Measurements from ENCODE around the gene GKN1. TPM values are rescaled to one million over a fixed set of nuclear protein-coding genes. Genes with fewer than 3 reads are reported as not detected.

Gene GKN1
- not detected for polyA plus RNA-seq

- peaks cover 0 to 3% (median 0%) of the 10 kb centered on the region in 3 donors for H3K36me3 Mint-ChIP-seq
- no peak within 1 kb of the TSS for H3K27ac Mint-ChIP-seq
- H3K27me3 Mint-ChIP-seq (ENCODE audit: low read depth in 3 of 3) = peaks cover 3 to 9% (median 9%) of the 10 kb centered on the region in 3 donors
- no peak within 1 kb of the TSS for H3K4me3 Mint-ChIP-seq
- peaks cover 0 to 3% (median 0%) of the 10 kb centered on the region in 6 donors for H3K9me3 Mint-ChIP-seq
- DNase-seq = no peak
- no peaks in the 10 kb centered on the region for H3K4me1 Mint-ChIP-seq
Measured at GRCh38 chr2:68974251-68974650, at the start of gene GKN1. GKN1 (plus strand) TSS chr2:68974636; CDS start chr2:68974678, 42 bp downstream.

- peaks cover 0 to 9% (median 6%) of the 10 kb centered on the region in 3 donors for H3K27me3 Mint-ChIP-seq (ENCODE audit: low read depth in 3 of 3)
- peak; percentile 49 to 61 (median 54) for DNase-seq
- H3K36me3 Mint-ChIP-seq = no peaks in the 10 kb centered on the region
- no peaks in the 10 kb centered on the region for H3K4me1 Mint-ChIP-seq
- H3K27ac Mint-ChIP-seq = no peak overlapping the region
- H3K9me3 Mint-ChIP-seq = no peaks in the 10 kb centered on the region
- H3K4me3 Mint-ChIP-seq = no peak overlapping the region
Measured at GRCh38 chr2:68925295-68925896, 49.0 kb upstream of the GKN1 start.

- H3K4me1 Mint-ChIP-seq = no peaks in the 10 kb centered on the region
- H3K4me3 Mint-ChIP-seq = no peak overlapping the region
- DNase-seq = no peak
- no peaks in the 10 kb centered on the region for H3K36me3 Mint-ChIP-seq
- no peak overlapping the region for H3K27ac Mint-ChIP-seq
- H3K9me3 Mint-ChIP-seq = no peaks in the 10 kb centered on the region
- peaks cover 0 to 14% (median 6%) of the 10 kb centered on the region in 3 donors for H3K27me3 Mint-ChIP-seq (ENCODE audit: low read depth in 3 of 3)
Measured at GRCh38 chr2:68926796-68927195, 47.6 kb upstream of the GKN1 start.

- Mint-ChIP-seq H3K36me3 (no peaks in the 10 kb centered on the region), H3K9me3 (no peaks in the 10 kb centered on the region), H3K27me3 (ENCODE audit: low read depth in 3 of 3) (peaks cover 1 to 14% (median 6%) of the 10 kb centered on the region in 3 donors), H3K27ac (peak overlapping the region in 1 of 6 donors; percentile 20), H3K4me3 (no peak overlapping the region), H3K4me1 (no peaks in the 10 kb centered on the region)
- no peak for DNase-seq
Measured at GRCh38 chr2:68931149-68931711, 43.2 kb upstream of the GKN1 start.

- H3K4me3 Mint-ChIP-seq = no peak overlapping the region
- H3K9me3 Mint-ChIP-seq = no peaks in the 10 kb centered on the region
- no peaks in the 10 kb centered on the region for H3K4me1 Mint-ChIP-seq
- no peak for DNase-seq
- no peaks in the 10 kb centered on the region for H3K36me3 Mint-ChIP-seq
- H3K27ac Mint-ChIP-seq = no peak overlapping the region
- H3K27me3 Mint-ChIP-seq (ENCODE audit: low read depth in 3 of 3) = peaks cover 1 to 14% (median 6%) of the 10 kb centered on the region in 3 donors
Measured at GRCh38 chr2:68931799-68932198, 42.6 kb upstream of the GKN1 start.

- Mint-ChIP-seq H3K27ac (no peak overlapping the region), H3K9me3 (no peaks in the 10 kb centered on the region), H3K27me3 (ENCODE audit: low read depth in 3 of 3) (peaks cover 1 to 16% (median 6%) of the 10 kb centered on the region in 3 donors), H3K36me3 (no peaks in the 10 kb centered on the region), H3K4me3 (no peak overlapping the region), H3K4me1 (no peaks in the 10 kb centered on the region)
- no peak for DNase-seq
Measured at GRCh38 chr2:68932402-68932801, 42.0 kb upstream of the GKN1 start.

GRCh38 chr2:68934021-68934420 lies 40.4 kb upstream of the GKN1 start:
- no peaks in the 10 kb centered on the region for H3K9me3 Mint-ChIP-seq

GRCh38 chr2:68935471-68935870 lies 39.0 kb upstream of the GKN1 start:
- H3K27me3 Mint-ChIP-seq (ENCODE audit: low read depth in 3 of 3) = peaks cover 1 to 17% (median 3%) of the 10 kb centered on the region in 3 donors
- H3K4me3 Mint-ChIP-seq = no peak overlapping the region
- no peaks in the 10 kb centered on the region for H3K4me1 Mint-ChIP-seq
- no peak for DNase-seq
- H3K9me3 Mint-ChIP-seq = no peaks in the 10 kb centered on the region
- no peaks in the 10 kb centered on the region for H3K36me3 Mint-ChIP-seq
- no peak overlapping the region for H3K27ac Mint-ChIP-seq

More at GRCh38 chr2:68934021-68934420, 40.4 kb upstream of the GKN1 start:
- no peaks in the 10 kb centered on the region for H3K4me1 Mint-ChIP-seq
- no peak for DNase-seq
- H3K27me3 Mint-ChIP-seq (ENCODE audit: low read depth in 3 of 3) = peaks cover 1 to 20% (median 5%) of the 10 kb centered on the region in 3 donors
- H3K36me3 Mint-ChIP-seq = no peaks in the 10 kb centered on the region
- H3K27ac Mint-ChIP-seq = no peak overlapping the region
- H3K4me3 Mint-ChIP-seq = no peak overlapping the region

- peaks cover 3 to 16% (median 5%) of the 10 kb centered on the region in 3 donors for H3K27me3 Mint-ChIP-seq (ENCODE audit: low read depth in 3 of 3)
- no peak overlapping the region for H3K27ac Mint-ChIP-seq
- no peak for DNase-seq
- H3K9me3 Mint-ChIP-seq = no peaks in the 10 kb centered on the region
- H3K36me3 Mint-ChIP-seq = no peaks in the 10 kb centered on the region
- H3K4me1 Mint-ChIP-seq = no peaks in the 10 kb centered on the region
- no peak overlapping the region for H3K4me3 Mint-ChIP-seq
Measured at GRCh38 chr2:68936427-68936826, 38.0 kb upstream of the GKN1 start.

GRCh38 chr2:68936889-68937288 lies 37.5 kb upstream of the GKN1 start:
- no peak for DNase-seq
- no peak overlapping the region for H3K27ac Mint-ChIP-seq
- H3K4me3 Mint-ChIP-seq = no peak overlapping the region
- H3K4me1 Mint-ChIP-seq = no peaks in the 10 kb centered on the region
- H3K27me3 Mint-ChIP-seq (ENCODE audit: low read depth in 3 of 3) = peaks cover 5 to 16% (median 6%) of the 10 kb centered on the region in 3 donors
- H3K36me3 Mint-ChIP-seq = no peaks in the 10 kb centered on the region
- H3K9me3 Mint-ChIP-seq = no peaks in the 10 kb centered on the region

- H3K27me3 Mint-ChIP-seq (ENCODE audit: low read depth in 3 of 3) = peaks cover 3 to 21% (median 6%) of the 10 kb centered on the region in 3 donors
- H3K9me3 Mint-ChIP-seq = no peaks in the 10 kb centered on the region
- no peak overlapping the region for H3K27ac Mint-ChIP-seq
- no peaks in the 10 kb centered on the region for H3K4me1 Mint-ChIP-seq
- H3K36me3 Mint-ChIP-seq = no peaks in the 10 kb centered on the region
- no peak overlapping the region for H3K4me3 Mint-ChIP-seq
- no peak for DNase-seq
Measured at GRCh38 chr2:68937346-68938055, 36.9 kb upstream of the GKN1 start.

GRCh38 chr2:68938938-68939337 lies 35.5 kb upstream of the GKN1 start:
- no peaks in the 10 kb centered on the region for H3K36me3 Mint-ChIP-seq
- no peaks in the 10 kb centered on the region for H3K4me1 Mint-ChIP-seq
- no peak overlapping the region for H3K4me3 Mint-ChIP-seq
- peaks cover 6 to 17% (median 6%) of the 10 kb centered on the region in 3 donors for H3K27me3 Mint-ChIP-seq (ENCODE audit: low read depth in 3 of 3)
- no peak overlapping the region for H3K27ac Mint-ChIP-seq
- H3K9me3 Mint-ChIP-seq = no peaks in the 10 kb centered on the region
- DNase-seq = no peak

- H3K9me3 Mint-ChIP-seq = no peaks in the 10 kb centered on the region
- H3K27me3 Mint-ChIP-seq (ENCODE audit: low read depth in 3 of 3) = peaks cover 6 to 17% (median 7%) of the 10 kb centered on the region in 3 donors
- H3K4me1 Mint-ChIP-seq = no peaks in the 10 kb centered on the region
Measured at GRCh38 chr2:68939962-68940361, 34.5 kb upstream of the GKN1 start.

GRCh38 chr2:68940369-68940768 lies 34.1 kb upstream of the GKN1 start:
- Mint-ChIP-seq H3K27me3 (ENCODE audit: low read depth in 3 of 3) (peaks cover 6 to 17% (median 7%) of the 10 kb centered on the region in 3 donors), H3K9me3 (no peaks in the 10 kb centered on the region), H3K36me3 (no peaks in the 10 kb centered on the region), H3K4me1 (no peaks in the 10 kb centered on the region), H3K4me3 (no peak overlapping the region), H3K27ac (no peak overlapping the region)
- DNase-seq = no peak

More at GRCh38 chr2:68939962-68940361, 34.5 kb upstream of the GKN1 start:
- Mint-ChIP-seq H3K4me3 (no peak overlapping the region), H3K36me3 (no peaks in the 10 kb centered on the region), H3K27ac (no peak overlapping the region)
- no peak for DNase-seq

Measured in immature natural killer cell (primary cell).